ENCODE results near the gene AVP. TPM values are rescaled to one million over a fixed set of nuclear protein-coding genes. Genes with fewer than 3 reads are reported as not detected.

The AVP gene
- total and polyA plus RNA-seq, 2 donors (not counting 3 experiments of a cell fraction or from before 2014, with no cell fraction given) = not detected

GRCh38 chr20:3071266-3071609 lies 13.3 kb downstream of the AVP start:
- CTCF ChIA-PET = no interaction called here
- Histone ChIP-seq H3K27me3 (ENCODE audit: control insufficient read depth in 2 of 2, insufficient read depth in 2 of 2, low read length in 2 of 2) (peaks cover 1 to 4% of the 10 kb centered on the region in 2 experiments), H3K4me2 (ENCODE audit: insufficient read depth, low read length) (no peak overlapping the region), H3K9ac (replicated peaks; ENCODE audit: extremely low read depth, insufficient read depth, low read length) (no peak overlapping the region), H3K79me2 (ENCODE audit: control insufficient read depth, insufficient read depth, low read length) (no peaks in the 10 kb centered on the region), H3K36me3 (ENCODE audit: control insufficient read depth in 2 of 2, extremely low read depth in 1 of 2, insufficient read depth in 2 of 2, low read length in 2 of 2) (no peaks in the 10 kb centered on the region), H3K9me3 (replicated peaks; ENCODE audit: control insufficient read depth, insufficient read depth, low read length) (no peaks in the 10 kb centered on the region), H4K20me1 (replicated peaks; ENCODE audit: control insufficient read depth, extremely low read depth, insufficient read depth, low read length) (no peaks in the 10 kb centered on the region), H3K4me3 (replicated peaks in 1 of 3; ENCODE audit: insufficient read depth in 1 of 3, low read depth in 1 of 3, low read length in 3 of 3) (peak overlapping the region in 1 of 3 experiments; percentile 35), H3K27ac (ENCODE audit: insufficient read depth, low read depth, low read length) (no peak overlapping the region), H2AFZ (ENCODE audit: low read depth, low read length) (no peak overlapping the region), H3K9me1 (replicated peaks; ENCODE audit: control insufficient read depth, extremely low read depth, insufficient read depth, low read length) (no peaks in the 10 kb centered on the region), H3K4me1 (ENCODE audit: control insufficient read depth, extremely low read depth, insufficient read depth, low read length) (no peaks in the 10 kb centered on the region)
- intact Hi-C loops (cut with micrococcal nuclease) (no loop called here), dilution Hi-C loops (cut with MboI; ENCODE audit: extremely low pct_ligation_motif_present, low sequenced_read_pairs) (no loop called here)
- POLR2A ChIA-PET = no interaction called here
- FAIRE-seq = no peak
- no TSS peak for BruUV-seq (replicated peaks)
- DNase-seq (ENCODE audit: low read depth, low spot score) = no peak
- no peak for TF ChIP-seq EZH2 (IDR thresholded peaks at IDR 0.05; ENCODE audit: borderline replicate concordance, low read depth, low read length, severe bottlenecking)
- no peak for TF ChIP-seq FOS (IDR thresholded peaks at IDR 0.05; ENCODE audit: borderline replicate concordance, insufficient read depth, low read length)
- no peak for TF ChIP-seq POLR2AphosphoS5 (IDR thresholded peaks at IDR 0.05; ENCODE audit: insufficient read depth, low read depth, low read length)
- TF ChIP-seq MAX (IDR thresholded peaks at IDR 0.05; ENCODE audit: insufficient read depth, insufficient read length) = no peak
- no peak for TF ChIP-seq MYC (IDR thresholded peaks at IDR 0.05; ENCODE audit: low read depth, low read length)
- TF ChIP-seq POLR2A (IDR thresholded peaks at IDR 0.05; ENCODE audit: low read depth, low read length) = no peak
- no peak for TF ChIP-seq JUN (IDR thresholded peaks at IDR 0.05; ENCODE audit: borderline replicate concordance, insufficient read depth, insufficient read length, low read depth)
- TF ChIP-seq CTCF (IDR thresholded peaks at IDR 0.05; ENCODE audit: extremely low read depth in 1 of 2, insufficient read depth in 1 of 2, low read depth in 1 of 2, low read length in 2 of 2) = no peak
- no peak for TF ChIP-seq GATA2 (IDR thresholded peaks at IDR 0.05; ENCODE audit: insufficient read depth, insufficient read length, low read depth, low read length)
